Fibroblast of peridontal ligament (primary cell): ENCODE measurements around the gene SMAD9.

Experiments used
- DNase-seq: peaks from one replicate; pipeline ENCODE4 v3.0.0-alpha.2; 2010; ENCODE audit errors: extremely low read depth

Gene SMAD9

DNA sequence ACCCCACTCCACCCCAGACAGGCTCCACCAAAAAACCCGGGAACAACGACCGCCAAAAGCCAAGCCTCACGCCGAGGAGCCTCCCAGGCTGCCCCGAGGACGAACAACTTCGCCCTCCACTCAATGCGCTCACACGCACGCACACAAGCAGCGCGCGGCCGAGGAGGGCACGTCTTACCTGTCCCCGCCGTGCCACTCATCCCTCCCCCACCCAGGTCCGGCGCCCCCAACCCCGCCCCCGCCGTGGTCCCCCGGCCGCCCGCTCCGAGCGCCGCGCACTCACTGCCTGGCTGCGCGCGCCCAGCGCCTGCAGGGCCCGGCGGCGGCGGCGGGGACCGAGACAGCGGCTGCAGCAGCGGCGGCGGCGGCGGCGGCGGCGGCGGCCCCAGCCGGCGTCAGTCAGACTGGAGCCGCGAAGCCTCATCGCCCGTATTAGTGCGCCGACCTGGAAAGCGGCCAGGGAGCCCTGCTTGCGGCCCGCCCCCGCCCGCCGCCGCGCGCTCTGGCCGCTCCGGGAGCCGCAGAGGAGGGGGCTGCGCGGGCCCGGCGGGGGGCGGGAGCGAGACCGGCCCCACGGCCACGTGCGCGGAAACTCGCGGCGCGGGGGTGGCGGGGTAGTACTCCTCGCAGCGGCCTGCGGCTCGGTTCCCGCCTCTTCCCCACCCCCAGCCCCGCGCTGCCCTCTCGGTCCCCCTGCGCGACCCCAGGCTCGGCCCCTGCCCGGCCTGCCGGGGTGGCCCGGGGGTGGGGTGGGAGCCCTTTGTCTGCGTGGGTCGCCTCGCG is at the start of gene SMAD9:
SMAD9 (minus strand) TSS at position 406 of the 783 bp plus-strand sequence. CDS start 40,549 bp downstream, outside the sequence.
- peak; percentile 46 for DNase-seq

DNA sequence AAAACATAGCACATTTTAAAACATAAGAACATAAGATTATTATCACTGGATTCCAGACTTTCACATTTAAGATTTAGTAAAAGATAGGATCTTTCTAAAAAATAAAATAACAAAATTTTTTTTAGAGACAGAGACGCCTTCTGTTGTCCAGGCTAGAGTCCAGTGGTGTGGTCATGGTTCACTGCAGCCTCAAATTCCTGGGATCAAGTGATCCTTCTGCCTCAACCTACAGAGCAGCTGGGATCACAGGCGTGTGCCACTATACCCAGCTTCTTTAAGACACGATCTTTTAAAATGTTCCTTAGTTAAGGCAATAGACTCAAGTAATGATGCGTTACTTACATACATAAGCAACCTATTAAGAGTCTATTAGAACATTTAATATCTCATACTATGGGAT is 46.4 kb upstream of the SMAD9 start:
- no peak for DNase-seq

DNA sequence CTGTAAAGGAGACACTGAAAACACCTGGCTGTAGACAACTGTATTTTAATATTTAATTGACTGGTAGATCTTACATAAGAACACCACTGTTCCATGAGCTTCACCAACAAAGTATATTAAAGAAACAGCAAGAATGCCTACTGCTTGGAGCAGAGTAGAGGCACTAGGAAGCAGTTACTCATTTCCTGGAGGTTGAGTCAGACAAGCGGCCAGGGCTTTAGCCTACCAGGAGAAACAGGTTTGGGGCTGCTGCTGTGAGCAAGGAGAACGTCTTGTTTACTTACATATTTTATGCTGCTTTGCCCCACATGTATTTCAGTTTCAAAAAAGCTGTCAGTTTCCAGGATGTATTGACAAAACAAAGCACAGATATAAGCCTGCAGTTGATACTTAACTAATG is 45.7 kb upstream of the SMAD9 start:
- peak; percentile 44 for DNase-seq

DNA sequence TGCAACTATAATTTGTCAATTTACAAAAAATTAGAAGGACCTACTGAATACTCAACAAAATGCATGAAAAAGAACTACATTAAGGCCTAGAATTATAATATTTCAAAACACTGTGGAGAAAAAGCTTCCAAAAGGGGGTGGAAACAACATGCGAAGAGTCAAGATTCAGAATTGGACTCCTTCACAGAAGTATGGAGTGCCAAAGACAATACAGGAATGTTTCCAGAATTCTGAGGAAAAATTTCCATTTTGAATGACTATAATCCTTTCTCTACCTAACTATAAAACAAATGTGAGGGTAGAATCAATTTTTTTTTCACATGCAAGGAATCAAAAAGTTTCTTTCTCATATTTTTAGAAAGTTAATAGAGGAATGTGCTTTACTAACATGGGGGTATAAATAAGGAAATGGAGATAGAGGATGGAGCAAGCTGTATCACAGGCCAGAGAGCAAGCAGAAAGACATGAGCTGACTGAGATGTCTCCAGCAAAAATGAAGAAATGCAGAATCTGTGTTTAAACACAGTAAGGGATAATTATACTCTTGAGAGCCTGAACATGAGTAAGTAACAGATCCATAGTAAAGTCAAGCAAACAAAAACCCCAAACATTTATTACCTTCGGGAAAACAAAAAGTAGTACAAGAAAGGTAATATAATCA is 39.5 kb upstream of the SMAD9 start:
- DNase-seq, result peak; percentile 10

DNA sequence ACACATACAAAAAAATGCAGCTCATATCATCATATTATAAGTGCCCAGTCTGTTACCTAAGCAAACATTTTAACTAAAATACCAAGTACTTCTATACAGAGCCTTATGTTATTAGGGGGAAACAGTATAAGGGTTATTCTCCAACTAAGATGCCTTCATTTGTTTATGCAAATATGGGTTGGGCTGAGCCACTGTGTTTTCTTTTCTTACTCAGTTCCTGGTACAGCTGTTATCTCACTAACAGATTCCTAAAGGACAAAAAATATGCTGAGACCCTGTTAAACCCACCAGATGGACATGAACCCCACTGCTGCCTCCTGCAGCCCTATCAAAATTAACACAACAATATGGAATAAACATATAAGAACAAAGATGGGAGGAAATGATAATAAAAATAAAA is 34.5 kb upstream of the SMAD9 start:
- DNase-seq, result no peak

DNA sequence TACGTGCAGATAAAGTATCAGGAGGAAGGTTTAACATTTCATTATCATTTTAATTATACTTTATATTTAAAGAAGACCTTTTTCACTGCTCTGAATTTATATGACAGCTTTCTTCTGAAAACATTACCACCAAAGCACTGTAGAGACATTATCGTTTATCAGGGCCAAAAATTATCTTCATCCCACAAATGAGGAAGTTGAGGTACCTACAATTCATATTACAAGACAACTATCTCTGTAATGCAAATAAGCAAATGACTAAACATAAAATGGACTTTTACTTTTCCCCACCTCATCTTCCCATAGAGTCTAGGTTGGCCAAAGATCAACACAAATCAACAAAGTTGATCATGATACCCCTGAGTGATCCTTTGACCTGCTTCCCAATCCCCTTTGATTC is 30.9 kb upstream of the SMAD9 start:
- no peak for DNase-seq

DNA sequence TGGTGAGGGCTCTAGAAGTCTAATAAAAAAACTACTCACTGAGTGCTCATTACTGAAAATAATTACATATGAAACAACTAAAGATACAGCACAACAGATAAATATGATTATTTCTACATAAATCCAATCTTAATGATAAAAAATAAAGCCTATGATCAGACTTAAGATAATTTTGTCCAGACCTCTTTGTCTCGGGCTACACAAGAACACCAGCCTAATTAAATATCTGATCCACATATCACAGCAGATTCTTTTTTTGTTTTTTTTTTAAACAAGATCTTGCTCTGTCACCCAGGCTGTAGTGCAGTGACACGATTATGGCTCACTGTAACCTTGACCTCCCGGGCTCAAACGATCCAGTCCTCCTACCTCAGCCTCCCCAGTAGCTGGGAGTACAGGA is 30.3 kb upstream of the SMAD9 start:
- DNase-seq, result no peak

DNA sequence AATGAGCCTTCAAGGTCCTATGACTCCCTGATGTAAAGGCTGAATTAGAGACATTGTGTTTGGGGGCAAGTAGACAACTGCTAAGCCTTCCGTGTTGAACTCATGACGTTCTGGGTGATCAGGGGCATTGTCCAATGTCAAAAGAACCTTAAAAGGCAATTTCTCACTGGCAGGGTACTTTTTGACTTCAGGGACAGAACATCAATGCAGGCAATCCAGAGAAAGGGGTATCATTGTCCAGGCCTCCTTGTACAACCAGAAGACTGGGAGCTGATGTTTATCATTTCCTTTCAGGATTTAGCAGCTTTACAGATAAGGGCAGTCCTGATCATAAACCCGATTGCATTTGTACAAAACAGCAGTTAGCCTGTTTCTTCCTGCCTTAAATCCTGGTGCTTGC is 25.0 kb upstream of the SMAD9 start:
- no peak for DNase-seq

DNA sequence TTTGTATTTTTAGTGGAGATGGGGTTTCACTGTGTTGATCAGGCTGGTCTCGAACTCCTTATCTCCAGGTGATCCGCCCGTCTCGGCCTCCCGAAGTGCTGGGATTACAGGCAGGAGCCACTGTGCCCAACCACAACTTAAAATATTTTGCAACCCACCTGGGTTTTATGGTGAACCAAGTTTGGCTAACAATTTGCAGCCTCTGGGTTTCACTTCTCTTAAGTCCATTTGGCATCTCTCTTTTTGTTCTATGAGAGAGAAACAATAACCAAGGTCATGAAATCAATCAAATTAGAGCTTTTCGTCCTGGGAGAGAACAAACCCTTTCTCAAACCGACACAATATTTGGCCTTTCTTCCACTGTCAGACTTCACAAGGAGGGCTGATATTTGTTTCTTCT is 5.6 kb upstream of the SMAD9 start:
- no peak for DNase-seq

DNA sequence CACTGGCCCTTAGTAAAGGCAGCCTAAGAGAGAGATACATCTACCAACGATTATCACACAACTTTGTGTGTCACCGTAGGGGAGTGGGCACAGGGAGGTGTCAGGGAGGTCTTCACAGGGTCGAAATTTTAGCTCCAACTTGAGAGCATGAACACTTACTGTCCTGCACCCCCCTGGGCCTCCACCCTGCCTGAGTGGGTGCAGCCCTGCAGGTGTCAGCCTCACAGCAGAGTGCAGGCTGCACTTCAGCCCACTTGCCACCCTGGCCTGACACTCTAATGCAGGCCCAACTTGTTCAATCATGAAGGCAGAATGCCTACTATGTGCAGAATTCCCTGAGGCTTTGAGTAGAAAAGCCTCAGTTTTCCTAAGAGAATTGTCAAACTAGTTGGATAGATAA is 4.0 kb upstream of the SMAD9 start:
- DNase-seq, result no peak

DNA sequence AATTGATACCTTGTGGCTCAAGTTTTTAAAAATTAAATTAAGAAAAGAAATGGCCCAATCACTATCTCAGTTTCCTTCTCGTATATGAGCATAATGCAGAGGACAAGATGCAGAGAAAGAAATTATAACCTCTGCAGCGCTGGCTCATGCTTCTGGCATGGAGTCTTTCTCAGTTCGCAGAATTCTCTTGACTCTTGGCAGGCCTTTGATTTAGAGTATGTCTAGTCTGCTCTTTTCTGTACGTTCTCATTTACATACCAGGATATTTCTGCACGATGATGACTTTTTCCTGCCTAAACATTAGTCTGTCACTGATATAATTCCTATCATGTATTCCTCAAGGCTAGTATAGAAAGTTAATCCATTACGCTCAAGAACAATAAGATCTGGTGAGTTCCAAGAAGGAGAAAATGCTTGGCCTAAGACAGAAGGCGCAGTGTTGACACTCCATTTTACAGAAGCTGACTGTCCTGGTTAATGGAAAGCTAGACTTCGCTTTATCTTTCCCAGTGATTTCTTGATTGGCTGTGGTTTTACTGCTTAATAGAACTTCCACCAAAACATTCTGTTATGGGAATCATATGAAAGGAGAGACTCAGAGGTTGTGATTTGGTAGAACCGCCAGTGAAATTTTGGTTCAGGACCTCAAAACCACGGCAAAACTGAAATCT is 1.7 kb upstream of the SMAD9 start:
- peak; percentile 4 for DNase-seq

DNA sequence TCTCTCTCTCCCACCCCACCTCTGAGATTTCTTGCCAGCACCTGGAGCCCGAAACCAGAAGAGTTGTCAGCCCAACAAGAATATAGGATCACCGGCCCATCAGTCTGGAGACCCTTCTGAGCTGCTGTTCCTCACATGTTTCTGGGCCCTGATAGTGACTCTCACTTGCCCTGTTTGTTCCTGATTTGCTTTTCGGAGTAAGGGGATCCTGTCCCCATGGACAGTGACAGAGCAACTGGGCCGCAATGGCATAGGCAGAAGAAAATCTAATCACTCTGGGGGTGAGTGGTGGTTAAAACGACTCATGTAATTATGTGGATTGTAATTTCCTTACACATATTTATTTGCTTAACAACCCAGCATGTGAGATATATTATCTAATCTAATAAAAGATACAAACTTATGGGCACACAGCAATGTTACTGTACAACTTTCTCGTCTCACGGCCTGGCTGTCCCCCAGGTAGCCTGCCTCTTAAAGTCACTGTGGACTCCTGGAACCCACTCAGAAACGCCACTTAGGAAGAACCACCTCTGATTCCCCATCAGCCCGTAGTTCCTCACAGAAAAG is 663 bp upstream of the SMAD9 start:
- no peak for DNase-seq

DNA sequence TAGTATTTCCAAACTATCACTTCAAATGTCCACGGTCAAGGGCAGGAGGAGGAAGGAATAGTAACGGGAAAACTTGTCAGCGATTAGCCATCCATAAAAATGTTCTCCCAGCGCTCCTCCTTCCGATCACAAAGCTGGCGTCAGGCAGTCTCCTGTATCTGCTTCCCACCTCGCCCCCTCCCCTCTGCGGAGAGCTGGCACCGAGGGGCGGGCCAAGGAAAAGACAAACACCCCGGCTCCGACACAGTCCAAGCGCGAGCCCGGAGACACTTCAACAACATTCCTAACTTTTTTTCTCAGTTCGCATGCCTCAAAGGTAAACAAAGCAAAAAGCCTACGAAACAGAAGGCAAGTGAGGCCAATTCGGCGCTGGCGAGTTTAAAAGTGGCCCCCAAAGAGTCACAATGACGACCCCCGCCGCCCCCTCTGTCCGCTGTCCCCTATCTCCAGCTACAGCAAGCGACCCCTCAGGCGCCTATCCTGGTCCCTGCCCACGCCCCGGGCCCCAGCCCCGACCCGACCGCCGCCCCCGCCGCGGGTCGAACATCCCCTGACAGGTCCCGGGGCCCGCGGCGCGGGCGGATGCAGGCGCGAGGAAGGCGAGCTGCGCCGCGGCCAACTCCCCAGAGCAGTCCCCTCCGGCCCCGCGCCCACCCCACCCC is 736 bp downstream of the SMAD9 start:
- no peak for DNase-seq

DNA sequence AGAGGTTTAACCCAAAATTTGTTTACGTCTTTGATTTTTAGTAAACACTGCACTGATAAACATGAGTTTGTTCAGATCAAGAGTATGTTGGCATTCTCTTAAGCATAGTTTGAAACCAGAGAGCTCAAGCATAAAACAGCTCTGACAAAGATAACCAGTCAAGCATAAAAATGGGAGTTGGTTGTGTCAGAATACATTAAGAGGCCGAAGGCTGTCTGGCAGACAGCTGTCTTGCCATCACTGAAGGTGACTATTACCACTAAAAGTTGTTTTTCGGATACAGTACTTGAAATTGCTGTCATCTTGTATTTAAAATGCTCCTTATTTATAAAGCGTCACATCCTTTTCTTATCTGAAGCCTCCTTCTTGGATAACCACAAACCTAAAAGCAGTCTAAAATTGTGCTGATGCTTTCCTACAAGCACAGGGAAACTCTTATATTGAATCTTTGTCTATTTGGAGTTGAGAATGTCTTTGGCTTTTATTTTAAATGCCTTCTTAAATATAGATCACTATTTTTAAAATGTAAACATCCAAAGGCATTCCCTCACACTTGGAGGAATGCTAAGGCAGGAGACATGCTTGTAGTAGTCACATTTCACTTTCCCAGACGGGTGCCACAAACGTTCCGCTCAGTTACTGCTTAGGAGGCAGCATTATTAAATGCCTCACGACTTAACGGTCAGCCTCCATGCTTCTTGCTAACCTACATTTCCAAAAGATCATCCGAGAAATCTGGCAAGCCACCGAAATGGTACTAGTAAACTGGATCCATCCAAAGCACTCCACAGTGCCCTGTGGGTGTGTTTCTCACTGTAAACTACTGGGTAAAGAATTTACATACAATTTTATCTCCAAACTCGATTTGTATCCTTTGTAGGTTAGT is 1.5 kb downstream of the SMAD9 start:
- DNase-seq, result peak; percentile 30

DNA sequence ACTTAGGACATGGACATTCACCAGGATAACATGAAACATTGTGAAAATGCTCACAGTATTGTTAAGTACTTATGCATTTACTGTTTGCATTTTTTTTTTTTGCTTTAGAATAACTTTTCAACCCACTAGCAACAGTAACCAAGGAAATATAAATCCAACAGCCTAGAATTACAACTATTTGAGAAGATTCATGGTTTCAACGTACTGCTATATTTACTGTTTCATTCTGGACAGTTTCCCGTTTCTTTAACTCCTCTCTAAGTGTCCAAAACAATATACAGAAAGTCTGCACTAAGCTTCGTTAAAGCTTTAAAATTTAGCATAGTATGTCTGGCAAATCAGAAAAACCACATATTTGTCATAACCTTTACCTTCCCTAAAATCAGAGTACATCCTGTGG is 2.7 kb downstream of the SMAD9 start:
- DNase-seq, result peak; percentile 11

DNA sequence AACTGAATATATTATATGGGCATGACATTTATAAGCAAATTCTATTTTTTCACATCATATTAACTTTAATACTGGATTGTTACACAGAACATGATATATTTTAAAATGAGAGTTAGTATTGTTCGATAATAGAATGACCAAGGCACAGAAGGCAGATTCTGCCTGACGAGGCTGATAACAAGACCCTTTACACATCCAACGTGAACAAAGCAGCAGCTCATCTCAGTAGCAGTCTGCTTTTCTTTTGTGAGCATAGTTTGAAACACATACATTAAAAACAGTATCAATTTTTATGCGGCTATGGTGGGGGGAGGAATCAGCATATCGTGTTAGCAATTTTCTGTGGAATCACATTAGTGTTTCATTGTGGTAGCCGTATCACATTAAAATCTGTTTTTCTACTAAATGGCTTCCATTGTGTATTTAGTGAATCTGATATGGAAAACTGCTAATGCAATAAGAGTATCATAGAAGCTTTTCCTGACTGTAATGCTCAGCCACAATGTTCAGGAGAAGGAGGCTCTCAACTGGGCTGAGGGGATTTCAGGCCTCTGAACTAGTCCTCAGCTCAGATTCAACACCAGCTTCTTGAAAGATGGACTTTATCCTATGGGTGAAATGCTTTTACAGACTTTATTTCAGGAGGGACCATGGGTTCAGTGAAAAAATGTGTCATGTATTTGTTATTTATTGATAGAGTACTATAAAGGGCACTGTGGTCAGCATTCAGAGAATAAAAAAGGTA is 4.0 kb downstream of the SMAD9 start:
- no peak for DNase-seq

DNA sequence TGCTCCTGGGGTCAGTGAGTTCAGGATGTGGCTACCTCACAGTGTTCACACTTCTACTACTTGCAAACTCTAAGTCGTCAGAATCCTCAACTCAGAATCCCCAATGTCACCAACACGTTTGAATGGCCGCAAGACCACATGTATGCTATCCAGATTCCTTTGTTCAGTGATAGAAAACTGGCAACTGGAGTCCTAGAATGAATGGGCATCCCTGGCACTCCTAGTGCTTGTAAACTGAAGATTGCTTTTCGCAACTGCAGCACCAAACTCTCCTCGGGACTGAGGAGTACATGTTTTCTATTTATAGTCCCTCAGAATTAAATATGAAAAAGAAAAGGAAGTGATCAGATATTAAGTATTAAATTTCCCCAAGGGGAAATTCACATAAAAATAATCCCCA is 4.9 kb downstream of the SMAD9 start:
- DNase-seq, result no peak

DNA sequence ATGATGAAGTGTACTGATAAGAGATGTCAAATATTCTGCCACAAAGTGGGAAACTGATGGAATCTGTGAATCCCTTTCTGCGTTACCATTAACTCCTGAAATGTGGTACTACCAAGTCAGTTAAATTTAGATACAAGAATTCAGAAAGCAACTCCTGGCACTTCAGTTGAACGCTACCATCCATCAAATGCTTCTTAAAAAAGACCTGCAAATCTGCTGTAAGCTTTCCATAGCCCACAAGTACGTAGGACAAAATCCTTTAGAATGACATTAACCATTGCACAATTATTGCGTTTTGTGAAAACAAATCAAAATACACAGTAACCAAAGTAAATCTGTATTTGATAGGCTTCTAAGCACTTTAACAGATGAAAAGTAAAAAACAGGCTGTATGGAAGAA is 5.4 kb downstream of the SMAD9 start:
- no peak for DNase-seq

DNA sequence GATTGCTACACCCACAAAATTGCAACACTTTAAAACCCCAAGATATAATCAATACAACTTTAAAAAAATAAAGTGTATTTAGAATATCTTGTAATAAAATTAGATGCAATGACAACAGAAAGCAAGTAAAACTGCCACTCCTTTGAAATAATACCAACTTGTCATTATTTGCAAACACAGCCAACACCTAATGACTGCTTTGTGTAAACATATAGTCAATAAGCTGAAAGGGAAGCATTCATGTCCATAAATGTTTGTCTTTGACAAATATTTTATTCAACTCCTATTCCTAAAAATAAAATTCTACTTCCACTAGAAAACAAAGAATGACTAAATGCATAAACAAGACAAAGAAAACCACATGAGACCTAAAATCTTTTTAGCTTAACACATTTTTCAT is 6.6 kb downstream of the SMAD9 start:
- no peak for DNase-seq

DNA sequence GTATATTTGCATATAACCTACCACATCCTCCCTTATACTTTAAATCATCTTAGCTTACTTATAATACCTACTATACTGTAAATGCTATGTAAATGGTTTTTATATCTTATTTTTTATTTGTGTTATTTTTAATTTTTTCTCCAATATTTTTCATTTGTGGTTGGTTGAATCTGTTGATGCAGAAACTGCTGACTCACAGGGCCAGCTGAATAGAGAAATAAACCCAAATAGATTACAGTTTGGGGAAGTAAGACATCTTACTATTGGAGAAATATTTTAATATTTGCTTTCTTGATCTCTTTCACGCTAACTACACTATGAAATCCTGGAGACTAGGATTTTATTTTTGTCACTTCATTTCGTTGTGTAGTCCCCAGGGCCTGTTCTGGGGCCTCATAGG is 7.1 kb downstream of the SMAD9 start:
- DNase-seq, result peak; percentile 8
